Stomach (tissue), 9 donors: Measurements from ENCODE around the gene AUTS2. TPM values are rescaled to one million over a fixed set of nuclear protein-coding genes. Genes with fewer than 3 reads are reported as not detected.

Experiments
- DNase-seq, 2 donors: peaks; one replicate each; pipeline versions ENCODE4 v3.0.0 to v3.0.0-alpha.2; 2013 to 2019
- H3K27ac ChIP-seq, 5 donors: fragments of 200-600 bp in 4 of 5; sonication (generic) in 4 of 5; one replicate each; pipeline ENCODE4 v1.5.1; 2013 to 2019; ENCODE audit warnings: mild to moderate bottlenecking in 1 of 5, moderate library complexity in 1 of 5
- H3K27me3 ChIP-seq, 3 donors: fragments of 200-600 bp; sonication (generic); one replicate each; pipeline ENCODE4 v1.5.1; 2017 to 2019; ENCODE audit warnings: mixed run types in 1 of 3
- H3K36me3 ChIP-seq, 4 donors: fragments of 200-600 bp; sonication (generic); 1 replicate in 3 of 4; 2 replicates in 1 of 4; pipeline ENCODE4 v1.5.1; 2016 to 2019
- H3K4me1 ChIP-seq, 4 donors: fragments of 200-600 bp; sonication (generic); one replicate each; pipeline ENCODE4 v1.5.1; 2016 to 2019
- H3K4me3 ChIP-seq, 4 donors: fragments of 200-600 bp; sonication (generic) in 3 of 4; one replicate each; pipeline ENCODE4 v1.5.1; 2016 to 2019; ENCODE audit warnings: mild to moderate bottlenecking in 1 of 4
- H3K9me3 ChIP-seq, 4 donors: fragments of 200-600 bp; sonication (generic); one replicate each; pipeline ENCODE4 v1.5.1; 2016 to 2019
- EP300 ChIP-seq: sonication (generic); formaldehyde crosslinking; IDR thresholded peaks from one replicate; pipeline ENCODE4 v1.6.1; 2017; ENCODE audit warnings: antibody characterized with exemption
- POLR2A ChIP-seq, 4 donors: fragments of 450-650 bp; IDR thresholded peaks; one replicate each; pipeline ENCODE4 v1.6.1; 2016; ENCODE audit warnings: antibody characterized with exemption in 4 of 4, control low read depth in 2 of 4, mild to moderate bottlenecking in 1 of 4, moderate library complexity in 1 of 4
- POLR2AphosphoS5 ChIP-seq, 3 donors: sonication (generic); formaldehyde crosslinking; IDR thresholded peaks; one replicate each; pipeline ENCODE4 v1.6.1; 2016; ENCODE audit warnings: antibody characterized with exemption in 3 of 3
- WGBS, 5 donors: extraction: QIAGEN DNeasy Blood & Tissue Kit in 3 of 5; methylation state at CpG; one replicate each; pipeline versions ENCODE4 v1.1.5 to v1.1.7; 2013 to 2018; 5-methylcytosine and 5-hydroxymethylcytosine counted together
- intact Hi-C: fragments of 100-400 bp; cut with DNase I; formaldehyde crosslinking; loops from one replicate; pipeline ENCODE4 v1.15.1; 2023; ENCODE audit warnings: low total_unique reads
- polyA plus RNA-seq, 3 donors: library from polyadenylated mRNA; stranded (reverse); fragments of 200-250 nt; gene quantifications; one replicate each; pipeline ENCODE4 v1.2.3, GENCODE V29; 2013
- total RNA-seq, 5 donors: library from RNA; depleted of rRNA; stranded (reverse); fragments of >200 nt; gene quantifications; one replicate each; pipeline versions ENCODE4 v1.1.0 to v1.2.3, GENCODE V29; 2014 to 2016
- TF ChIP-seq, protein P1 (sequence below), 7 experiments: fragments of 450-650 bp in 4 of 7; fragments of 200-600 bp in 3 of 7; sonication (generic) in 3 of 7; IDR thresholded peaks; one replicate each; pipeline ENCODE4 v1.5.1; 2016 to 2019; ENCODE audit warnings: antibody characterized with exemption in 7 of 7, control low read depth in 2 of 7, mild to moderate bottlenecking in 1 of 7
- donor health status: healthy with polysubstance abuse.
- donor health status: Bipolar disorder and iron deficiency.
- donor health status: healthy.

AUTS2 gene
- total and polyA plus RNA-seq, 8 donors = 3.8 to 90.3 (median 38.1) TPM

DNA sequence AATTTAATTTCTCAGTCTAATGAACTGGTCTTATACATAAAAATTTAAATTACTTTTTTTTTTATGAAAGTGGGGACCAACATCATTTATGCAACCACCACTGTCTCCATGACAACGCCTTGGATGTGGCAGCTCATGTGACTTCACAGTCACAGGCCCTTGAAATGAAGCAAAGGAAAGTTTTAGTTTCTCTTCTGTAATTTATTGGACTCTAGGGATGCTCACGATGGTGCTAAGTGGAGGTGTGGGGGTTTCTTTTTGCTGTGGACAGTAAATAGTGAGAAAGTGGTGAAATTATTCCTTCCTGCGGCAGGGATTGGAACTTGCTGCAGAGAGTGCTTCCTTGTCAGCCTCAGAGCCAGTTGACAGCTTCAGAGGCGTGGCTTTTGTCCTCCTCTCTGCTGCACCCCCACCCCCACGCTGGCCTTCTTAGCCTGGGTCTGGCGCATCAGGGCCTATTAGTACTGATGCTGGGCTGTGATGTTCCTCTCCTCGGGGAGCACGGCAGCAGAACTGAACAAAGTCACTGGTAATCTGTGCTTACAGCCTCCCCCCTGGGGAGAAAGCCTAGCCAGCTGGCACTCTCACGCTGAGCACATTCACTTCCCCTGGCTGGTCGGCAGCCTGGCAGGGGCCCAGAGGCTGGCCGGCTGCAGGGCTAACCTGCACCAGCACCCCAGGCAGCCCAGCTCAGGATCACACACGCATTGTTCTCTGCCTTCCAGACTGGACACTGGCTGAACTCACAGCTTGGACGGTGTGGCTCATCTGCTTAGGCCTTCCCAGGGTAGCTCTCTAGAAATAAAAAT lies 1016.2 kb downstream of the AUTS2 start:
- TF ChIP-seq POLR2AphosphoS5 (IDR thresholded peaks at IDR 0.05) (peak in 2 of 3 donors; percentile 28 to 57), POLR2A (IDR thresholded peaks at IDR 0.05) (no peak), EP300 (peak; percentile 20)
- TF ChIP-seq, protein P1, sequence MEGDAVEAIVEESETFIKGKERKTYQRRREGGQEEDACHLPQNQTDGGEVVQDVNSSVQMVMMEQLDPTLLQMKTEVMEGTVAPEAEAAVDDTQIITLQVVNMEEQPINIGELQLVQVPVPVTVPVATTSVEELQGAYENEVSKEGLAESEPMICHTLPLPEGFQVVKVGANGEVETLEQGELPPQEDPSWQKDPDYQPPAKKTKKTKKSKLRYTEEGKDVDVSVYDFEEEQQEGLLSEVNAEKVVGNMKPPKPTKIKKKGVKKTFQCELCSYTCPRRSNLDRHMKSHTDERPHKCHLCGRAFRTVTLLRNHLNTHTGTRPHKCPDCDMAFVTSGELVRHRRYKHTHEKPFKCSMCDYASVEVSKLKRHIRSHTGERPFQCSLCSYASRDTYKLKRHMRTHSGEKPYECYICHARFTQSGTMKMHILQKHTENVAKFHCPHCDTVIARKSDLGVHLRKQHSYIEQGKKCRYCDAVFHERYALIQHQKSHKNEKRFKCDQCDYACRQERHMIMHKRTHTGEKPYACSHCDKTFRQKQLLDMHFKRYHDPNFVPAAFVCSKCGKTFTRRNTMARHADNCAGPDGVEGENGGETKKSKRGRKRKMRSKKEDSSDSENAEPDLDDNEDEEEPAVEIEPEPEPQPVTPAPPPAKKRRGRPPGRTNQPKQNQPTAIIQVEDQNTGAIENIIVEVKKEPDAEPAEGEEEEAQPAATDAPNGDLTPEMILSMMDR (IDR thresholded peaks at IDR 0.05) = peak in 1 of 7 experiments; percentile 12
- Histone ChIP-seq H3K27ac (peak overlapping the region in 4 of 5 donors; percentile 3 to 61 (median 35)), H3K4me3 (peak overlapping the region in 2 of 4 donors; percentile 4 to 11), H3K9me3 (no peaks in the 10 kb centered on the region), H3K4me1 (peaks cover 10 to 17% (median 15%) of the 10 kb centered on the region in 4 donors), H3K27me3 (no peaks in the 10 kb centered on the region), H3K36me3 (no peaks in the 10 kb centered on the region)
- intact Hi-C loops = no loop called here
- DNase-seq = peak; percentile 86 to 87
- WGBS, 5 donors = 14 to 22% (median 18%) methylated on average over 8 to 13 of the region's 13 CpGs

DNA sequence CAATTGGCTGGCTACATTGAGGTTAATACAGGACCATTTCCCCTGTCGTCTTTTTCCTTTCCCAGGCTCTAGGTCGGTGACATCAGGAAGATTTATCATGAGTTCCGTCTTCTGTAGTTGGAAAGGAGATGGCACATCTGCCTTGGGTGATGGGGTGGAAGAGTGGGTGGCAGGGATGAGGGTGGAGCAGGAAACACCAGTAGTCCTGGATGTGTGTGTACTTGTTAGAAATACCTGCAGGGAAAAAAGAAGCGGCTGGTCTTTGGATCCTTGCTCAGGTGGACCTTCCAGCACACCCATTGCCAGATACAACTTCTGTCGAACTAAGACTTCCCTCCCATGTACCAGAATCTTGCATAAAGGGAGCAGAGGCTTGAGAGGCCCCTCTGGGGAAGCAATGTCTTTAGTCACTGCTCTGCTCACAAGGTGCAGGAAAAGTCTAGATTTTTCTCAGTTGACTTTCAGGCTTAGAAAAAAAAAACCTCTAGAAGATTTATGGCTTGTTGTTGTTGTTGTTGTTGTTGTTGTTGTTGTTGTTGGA lies 1016.9 kb downstream of the AUTS2 start:
- Histone ChIP-seq H3K4me3 (no peak overlapping the region), H3K9me3 (no peaks in the 10 kb centered on the region), H3K36me3 (no peaks in the 10 kb centered on the region), H3K27me3 (no peaks in the 10 kb centered on the region), H3K4me1 (peaks cover 10 to 17% (median 15%) of the 10 kb centered on the region in 4 donors), H3K27ac (peak overlapping the region in 3 of 5 donors; percentile 16 to 61 (median 54))
- intact Hi-C loops = no loop called here
- TF ChIP-seq POLR2AphosphoS5 (IDR thresholded peaks at IDR 0.05) = no peak
- WGBS, 5 donors = 43 to 49% (median 44%) methylated on average over 5 of the region's 5 CpGs
- no peak for DNase-seq

DNA sequence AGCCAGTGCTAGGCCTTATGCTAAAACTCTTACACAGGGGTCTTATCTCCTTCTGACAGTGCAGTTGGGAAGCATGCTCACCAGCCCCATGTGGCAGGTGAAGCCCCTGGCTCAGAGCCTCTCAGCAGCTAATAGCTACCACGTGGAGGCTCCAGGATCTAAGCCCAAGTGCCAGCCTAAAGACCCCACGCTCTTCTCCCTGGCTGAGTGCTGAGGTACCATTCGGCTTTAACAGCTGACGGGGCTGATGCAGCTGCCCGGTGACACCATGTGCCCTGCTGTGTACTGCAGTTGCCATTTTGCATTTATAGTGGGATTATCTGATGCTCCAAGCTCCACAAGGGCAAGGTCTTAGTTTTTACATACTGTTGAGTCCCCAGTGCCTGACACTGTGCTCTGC lies 1017.9 kb downstream of the AUTS2 start:
- no peak overlapping the region for H3K27ac ChIP-seq
- 87 to 94% (median 89%) methylated on average over 5 of the region's 5 CpGs for WGBS, 5 donors
- H3K4me1 ChIP-seq = peaks cover 10 to 17% (median 15%) of the 10 kb centered on the region in 4 donors
- H3K4me3 ChIP-seq = no peak overlapping the region
- no peaks in the 10 kb centered on the region for H3K27me3 ChIP-seq
- TF ChIP-seq POLR2A (IDR thresholded peaks at IDR 0.05) (no peak), POLR2AphosphoS5 (IDR thresholded peaks at IDR 0.05) (no peak)
- H3K9me3 ChIP-seq = no peaks in the 10 kb centered on the region
- H3K36me3 ChIP-seq = no peaks in the 10 kb centered on the region
- DNase-seq = no peak
- intact Hi-C loops = no loop called here

DNA sequence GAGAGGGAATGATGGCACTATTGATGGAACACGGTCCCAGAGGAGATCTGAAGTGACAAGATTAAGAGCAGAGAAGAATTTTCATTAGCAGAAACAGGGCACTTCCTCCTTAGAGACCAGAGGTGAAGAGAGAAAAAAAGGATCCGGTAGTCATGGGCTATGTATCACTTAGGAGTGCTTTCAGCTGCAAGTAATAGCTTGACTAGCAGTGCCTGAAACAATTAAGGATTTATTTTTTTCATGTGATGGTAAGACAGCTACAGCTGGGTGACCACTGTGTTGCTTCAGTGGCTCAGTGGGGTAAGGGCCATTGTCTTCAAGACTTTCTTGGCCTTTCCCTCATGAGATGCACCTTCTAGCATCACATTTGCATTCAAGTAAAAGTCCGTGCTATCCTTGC lies 1018.5 kb downstream of the AUTS2 start:
- intact Hi-C loops = no loop called here
- TF ChIP-seq EP300 (no peak), POLR2A (IDR thresholded peaks at IDR 0.05) (no peak), POLR2AphosphoS5 (IDR thresholded peaks at IDR 0.05) (no peak)
- TF ChIP-seq, protein P1 (IDR thresholded peaks at IDR 0.05) = no peak
- WGBS, 5 donors = 93 to 95% (median 94%) methylated on average over 3 of the region's 3 CpGs

DNA sequence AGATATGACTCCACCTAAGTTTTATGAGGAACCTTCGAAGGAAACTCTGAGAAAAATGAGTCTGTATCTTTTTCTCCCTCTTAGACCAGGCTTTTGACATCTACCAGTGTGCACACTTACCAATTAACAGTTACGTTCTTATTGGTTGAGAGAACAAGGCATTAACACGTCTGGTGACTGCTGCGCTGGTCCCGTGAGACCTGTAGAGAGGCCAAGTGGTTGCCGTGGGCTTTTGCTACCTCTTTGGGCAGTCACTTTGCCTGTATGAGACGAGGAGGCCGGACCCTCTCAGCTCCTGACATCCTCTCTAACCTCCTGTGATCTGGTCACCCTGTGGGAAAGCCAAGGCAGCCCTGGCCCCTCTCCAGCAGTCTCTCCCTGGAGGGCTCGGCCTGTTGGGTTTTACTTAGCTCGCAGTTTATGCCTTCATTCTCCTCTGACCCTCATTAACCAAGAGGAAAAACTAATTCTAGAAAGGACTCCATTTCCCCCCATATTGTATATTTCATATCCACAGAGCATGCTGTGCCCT lies 1019.8 kb downstream of the AUTS2 start:
- Histone ChIP-seq H3K27ac (no peak overlapping the region), H3K4me1 (peaks cover 10 to 17% (median 15%) of the 10 kb centered on the region in 4 donors), H3K36me3 (no peaks in the 10 kb centered on the region), H3K4me3 (no peak overlapping the region), H3K9me3 (no peaks in the 10 kb centered on the region), H3K27me3 (no peaks in the 10 kb centered on the region)
- TF ChIP-seq POLR2AphosphoS5 (IDR thresholded peaks at IDR 0.05) (no peak), POLR2A (IDR thresholded peaks at IDR 0.05) (no peak)
- intact Hi-C loops = no loop called here
- no peak for DNase-seq
- 85 to 90% (median 89%) methylated on average over 10 of the region's 10 CpGs for WGBS, 5 donors

More for the DNA sequence above, 1018.5 kb downstream of the AUTS2 start:
- Histone ChIP-seq H3K9me3 (no peaks in the 10 kb centered on the region), H3K4me3 (no peak overlapping the region), H3K4me1 (peaks cover 10 to 17% (median 15%) of the 10 kb centered on the region in 4 donors), H3K27me3 (no peaks in the 10 kb centered on the region), H3K27ac (no peak overlapping the region), H3K36me3 (no peaks in the 10 kb centered on the region)
- DNase-seq = no peak
